Measurements from ENCODE around the gene HIPK2.
"Not testable (repeated sequence)": the region's sequence is repeated elsewhere in the genome, so short reads cannot be mapped to it uniquely, and the experiment has no call there.

HIPK2 gene

DNA sequence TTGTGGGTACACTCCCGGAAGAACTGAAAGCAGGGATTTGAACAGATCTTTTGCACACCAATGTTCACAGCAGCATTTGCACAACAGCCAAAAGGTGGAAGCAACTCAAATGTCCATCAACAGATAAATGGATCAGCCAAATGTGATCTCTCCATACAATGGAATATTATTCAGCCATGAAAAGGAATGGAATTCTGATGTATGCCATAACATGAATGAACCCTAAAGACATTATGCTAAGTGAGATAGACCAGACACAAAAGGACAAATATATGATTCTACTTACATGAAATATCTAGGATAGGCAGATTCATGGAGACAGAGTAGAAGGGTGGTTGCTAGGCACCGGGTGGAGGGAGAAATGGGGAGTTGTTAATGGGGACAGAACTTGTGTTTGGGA is 217.6 kb downstream of the HIPK2 start:
- in situ Hi-C loops (cut with MboI; ENCODE audit: low sequenced_read_pairs): no loop called here

DNA sequence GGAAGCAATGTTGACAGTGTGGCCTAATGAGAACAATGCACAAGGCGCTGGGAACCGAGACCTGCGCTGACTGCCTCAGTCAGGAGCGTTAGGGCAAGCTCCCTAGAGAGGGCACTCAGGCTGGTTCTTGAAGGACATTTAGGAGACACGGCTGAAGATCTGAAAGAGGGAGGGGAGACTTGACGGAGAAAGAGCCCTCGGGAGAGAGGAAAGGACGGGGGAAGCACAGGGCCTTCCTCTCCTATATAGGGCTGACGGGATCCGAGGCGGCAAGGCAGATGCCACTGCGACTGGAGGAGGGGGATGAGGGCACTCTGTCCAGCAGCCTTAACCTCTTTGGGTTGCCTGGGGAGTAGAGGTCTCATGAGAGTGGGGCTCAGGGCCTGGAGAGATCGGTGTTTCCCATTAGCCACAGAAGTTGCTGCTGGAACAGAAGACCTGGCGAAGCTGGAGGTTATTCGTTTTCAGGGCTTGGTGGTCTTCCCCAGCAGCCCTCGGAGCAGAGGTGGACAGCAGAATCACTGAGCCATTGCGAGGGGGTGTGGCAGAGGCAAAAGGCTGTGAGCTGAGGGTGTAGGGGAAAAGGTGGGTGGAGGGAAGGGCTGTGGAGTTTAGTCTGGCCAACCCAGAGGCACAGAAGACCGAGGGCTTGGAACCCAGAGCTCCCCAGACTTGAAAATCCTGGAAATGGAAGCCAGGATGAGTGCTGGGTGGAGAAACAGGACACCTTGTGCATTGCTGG is 218.3 kb downstream of the HIPK2 start:
- in situ Hi-C loops (cut with MboI; ENCODE audit: low sequenced_read_pairs): no loop called here

DNA sequence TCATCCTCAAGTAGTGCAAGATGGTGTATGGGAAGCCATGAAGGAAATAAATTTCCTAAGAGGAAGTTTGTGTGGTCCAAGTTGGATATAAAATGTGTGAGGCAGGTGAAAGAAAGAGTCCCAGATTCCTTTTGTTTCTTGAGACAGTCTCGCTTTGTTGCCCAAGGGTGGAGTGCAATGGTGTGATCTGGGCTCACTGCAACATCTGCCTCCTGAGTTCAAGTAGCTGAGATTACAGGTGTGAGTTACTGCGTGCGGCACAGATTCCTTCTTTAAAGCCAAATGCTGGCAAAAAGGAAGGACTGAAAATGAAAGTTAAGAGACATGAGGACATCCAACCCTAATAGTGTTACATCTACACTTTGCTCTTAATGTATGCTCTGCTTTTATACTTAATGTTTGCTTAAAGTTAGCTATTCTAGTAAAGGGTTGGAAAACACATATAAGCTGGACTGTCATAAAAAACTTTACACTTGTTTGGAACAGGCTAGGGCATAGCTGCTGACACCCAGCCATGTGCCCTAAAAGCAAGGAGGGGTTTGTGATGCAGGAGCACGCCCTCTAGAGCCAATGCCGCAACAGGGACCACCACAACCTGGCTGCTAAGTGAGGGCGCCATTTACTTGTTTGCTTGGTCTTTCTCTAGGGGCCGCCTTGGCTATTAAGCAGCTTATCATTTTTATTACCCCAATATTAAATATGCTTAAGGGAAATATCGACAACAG is 219.8 kb downstream of the HIPK2 start:
- in situ Hi-C loops (cut with MboI; ENCODE audit: low sequenced_read_pairs): no loop called here

DNA sequence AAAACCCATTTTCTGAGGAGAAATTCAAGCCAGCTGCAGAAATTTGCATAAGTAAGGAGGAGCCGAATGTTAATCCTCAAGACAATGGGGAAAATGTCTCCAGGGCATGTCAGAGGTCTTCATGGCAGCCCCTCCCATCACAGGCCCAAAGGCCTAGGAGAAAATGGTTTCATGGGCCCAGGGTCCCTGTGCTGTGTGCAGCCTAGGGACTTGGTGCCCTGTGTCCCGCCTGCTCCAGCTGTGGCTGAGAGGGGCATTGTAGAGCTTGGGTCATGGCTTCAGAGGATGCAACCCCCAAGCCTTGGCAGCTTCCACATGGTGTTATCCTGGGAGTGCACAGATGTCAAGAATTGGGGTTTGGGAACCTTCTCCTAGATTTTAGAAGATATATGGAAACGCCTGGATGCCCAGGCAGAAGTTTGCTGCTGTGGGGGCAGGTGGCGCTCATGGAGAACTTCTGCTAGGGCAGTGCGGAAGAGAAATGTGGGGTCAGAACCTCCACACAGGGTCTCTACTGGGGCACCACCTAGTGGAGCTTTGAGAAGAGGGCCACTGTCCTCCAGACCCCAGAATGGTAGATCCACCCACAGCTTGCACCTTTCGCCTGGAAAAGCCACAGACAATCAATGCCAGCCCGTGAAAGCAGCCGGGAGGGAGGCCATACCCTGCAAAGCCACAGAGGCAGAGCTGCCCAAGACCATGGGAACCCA is 223.7 kb downstream of the HIPK2 start:
- in situ Hi-C loops (cut with MboI; ENCODE audit: low sequenced_read_pairs): not testable (repeated sequence)

DNA sequence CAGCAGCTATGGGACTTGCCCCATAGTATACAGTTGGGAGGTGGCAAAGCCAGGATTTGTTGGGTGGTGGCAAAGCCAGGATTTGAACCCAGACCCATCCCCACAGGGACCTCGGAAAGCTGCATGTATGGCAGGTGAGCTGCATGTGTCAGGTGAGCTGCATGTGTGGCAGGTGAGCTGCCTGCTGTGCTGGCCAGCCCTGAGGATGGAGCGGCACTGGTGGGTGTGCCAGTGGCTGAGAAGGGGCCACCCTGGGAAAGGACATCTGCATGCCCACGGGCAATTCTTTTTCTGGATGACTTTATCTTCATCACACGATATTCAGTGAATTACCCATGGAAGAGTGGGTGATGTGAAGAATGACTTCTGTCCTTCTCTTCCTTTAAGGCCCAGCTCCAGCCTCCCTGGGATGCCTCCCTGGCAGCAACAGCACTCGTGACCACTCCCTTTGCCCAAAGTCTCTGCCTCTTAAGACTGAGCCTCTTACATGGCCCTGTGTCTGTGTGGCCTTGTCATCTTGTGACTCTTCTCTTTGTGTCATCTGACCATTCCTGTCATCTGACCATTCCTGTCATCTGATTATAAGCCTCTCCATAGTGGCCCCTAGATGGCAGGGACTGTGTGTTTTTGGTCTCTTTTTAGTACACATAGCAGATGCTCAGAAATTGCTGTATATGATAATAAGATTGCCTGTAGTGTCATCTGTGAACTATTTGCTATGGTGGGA is 229.3 kb downstream of the HIPK2 start:
- in situ Hi-C loops (cut with MboI; ENCODE audit: low sequenced_read_pairs): no loop called here

DNA sequence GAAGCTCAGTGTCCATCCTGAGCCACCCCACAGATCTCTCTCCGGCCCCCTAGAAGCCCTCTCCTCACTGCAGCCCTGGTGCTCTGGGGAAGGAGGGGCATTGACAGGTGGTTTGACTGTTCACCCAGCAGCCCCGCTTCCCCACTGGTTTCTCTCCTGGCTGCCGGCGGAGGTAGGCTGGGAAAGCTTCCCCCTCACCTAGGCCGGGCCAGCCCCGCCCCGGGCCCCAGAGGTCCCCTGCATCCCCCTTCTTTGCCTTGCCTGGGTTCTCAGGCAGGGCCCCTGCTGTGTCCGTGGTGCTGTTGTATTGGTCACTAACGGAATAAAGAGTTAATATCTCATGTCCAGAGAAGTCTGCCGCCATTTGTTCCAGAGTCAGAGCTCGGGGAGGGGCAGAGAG is 233.2 kb downstream of the HIPK2 start:
- in situ Hi-C loops (cut with MboI; ENCODE audit: low sequenced_read_pairs): no loop called here

DNA sequence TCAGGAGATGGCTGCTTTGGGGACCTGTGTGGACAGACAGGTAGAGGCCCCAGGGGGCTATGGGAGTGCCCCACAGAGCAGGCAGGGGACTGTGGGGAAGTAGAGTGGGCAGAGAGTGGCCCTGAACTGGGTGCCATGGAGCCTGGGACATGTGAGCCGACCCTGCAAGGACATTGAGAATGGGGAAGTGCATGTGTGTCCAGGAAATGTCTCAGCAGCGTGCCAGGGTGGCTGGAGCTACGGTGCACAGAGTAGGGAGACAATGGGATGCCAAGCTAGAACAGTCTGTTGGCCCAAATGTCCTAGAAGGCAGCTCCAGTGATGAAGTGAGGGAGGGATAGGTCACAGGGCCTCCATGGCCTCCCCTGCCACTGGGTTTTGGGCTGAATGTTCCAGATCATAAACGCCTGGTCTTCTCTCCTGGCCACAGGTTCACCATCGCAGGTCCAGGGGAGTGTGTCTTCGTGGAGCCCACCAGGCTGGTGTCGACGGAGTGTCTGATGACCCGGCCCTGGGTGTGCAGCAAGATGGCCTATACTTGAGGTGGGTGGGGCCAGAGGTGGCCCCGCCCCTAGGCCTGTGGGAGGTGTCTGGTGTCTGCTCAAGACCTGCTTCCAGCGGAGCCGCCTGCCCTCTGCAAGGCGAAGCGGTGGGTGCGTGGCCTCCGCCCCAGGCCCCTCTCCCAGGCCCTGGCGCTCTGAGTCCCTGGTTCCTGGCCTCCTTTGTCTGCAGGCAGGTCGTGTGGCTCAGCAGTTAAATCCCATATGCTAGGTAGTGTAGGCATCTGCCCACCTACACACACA is 233.8 kb downstream of the HIPK2 start:
- in situ Hi-C loops (cut with MboI; ENCODE audit: low sequenced_read_pairs): no loop called here

DNA sequence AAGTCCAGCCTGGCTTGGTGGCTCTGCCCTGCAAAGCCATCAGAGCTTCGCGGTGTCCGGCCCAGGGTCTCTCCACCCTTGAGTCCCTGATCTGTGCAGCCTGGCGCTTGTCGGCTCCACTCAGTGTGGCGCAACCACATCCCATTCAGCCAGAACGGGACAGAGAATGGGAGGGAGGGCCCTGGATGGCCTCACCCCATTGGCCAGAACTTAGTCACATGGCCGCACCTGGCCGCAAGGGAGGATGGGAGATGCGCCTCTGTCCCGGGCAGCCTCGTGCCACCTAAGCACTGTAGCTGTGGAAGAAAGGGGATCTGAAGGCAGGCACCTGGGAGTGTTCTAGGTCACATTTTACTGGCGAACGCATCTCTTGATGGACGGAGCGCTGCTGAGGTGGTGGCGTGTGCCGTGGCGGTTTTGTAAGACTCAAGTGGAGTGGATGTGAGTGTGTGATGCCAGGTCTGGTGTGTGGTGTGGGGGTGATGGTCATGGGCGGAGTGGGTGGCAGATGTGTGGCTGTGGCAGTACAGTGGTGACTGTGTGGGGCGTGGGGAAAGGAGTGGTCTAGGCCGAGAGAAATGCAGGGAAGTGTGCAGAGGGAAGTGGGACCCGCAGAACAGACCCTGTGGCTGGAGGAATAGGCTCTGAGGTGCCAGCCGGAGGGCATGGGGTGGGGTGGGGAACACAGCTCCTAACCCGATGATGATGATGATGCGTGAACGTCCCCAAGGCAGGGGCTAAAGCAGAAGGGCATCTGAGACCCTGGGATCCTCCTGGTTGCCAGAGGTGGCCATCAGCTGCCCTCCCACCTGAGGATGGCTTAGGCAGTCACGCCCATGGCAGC is 235.3 kb downstream of the HIPK2 start:
- in situ Hi-C loops (cut with MboI; ENCODE audit: low sequenced_read_pairs): no loop called here

DNA sequence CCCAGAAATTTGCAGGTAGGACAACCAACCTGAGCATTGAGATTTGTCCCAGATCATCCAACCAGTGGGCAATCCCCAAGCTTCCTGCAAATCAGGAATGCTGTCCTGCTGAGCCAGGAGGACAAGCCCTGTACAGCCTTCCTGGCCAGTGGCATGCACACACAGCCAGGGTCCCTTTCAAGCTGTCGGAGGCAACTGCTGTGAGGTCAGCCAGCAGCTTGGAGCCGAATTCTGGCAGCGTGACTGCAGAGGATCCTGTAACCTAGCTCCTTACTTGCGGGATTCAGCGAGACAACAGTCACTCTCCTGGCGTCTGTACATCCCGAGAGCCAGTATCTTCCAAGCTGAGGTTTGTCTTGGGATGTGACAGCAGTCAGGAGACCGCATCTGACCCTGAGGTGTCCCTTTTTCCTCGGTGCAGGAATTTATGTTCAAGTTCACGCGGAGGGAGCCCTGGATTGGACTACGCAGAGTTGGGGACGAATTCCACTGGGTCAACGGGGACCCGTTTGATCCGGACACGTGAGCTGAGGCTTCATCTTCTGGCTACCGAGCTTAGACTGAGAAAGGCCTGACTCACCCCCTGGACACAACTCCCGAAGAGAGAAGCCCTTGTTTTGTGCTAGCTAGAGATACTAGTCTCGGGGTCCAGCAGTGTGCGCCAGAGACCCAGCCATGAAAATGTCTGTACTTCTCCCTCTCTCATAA is 236.0 kb downstream of the HIPK2 start:
- in situ Hi-C loops (cut with MboI; ENCODE audit: low sequenced_read_pairs): no loop called here

DNA sequence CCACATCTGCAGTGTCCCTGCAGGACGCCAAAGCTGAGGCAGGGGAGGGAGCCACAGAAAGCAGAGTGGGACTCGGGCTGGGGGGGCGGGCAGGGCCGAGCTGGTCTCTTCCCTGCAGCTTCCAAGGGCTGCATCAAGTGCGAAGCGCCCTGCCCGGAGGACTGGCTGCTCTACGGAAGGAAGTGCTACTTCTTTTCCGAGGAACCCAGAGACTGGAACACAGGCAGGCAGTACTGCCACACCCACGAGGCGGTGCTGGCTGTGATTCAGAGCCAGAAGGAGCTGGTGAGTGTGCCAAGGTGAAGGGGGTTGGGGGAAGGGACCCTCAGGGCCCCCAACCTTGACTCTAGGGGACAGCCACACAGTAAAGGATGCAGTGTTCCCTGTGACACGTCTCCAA is 237.6 kb downstream of the HIPK2 start:
- in situ Hi-C loops (cut with MboI; ENCODE audit: low sequenced_read_pairs): no loop called here

DNA sequence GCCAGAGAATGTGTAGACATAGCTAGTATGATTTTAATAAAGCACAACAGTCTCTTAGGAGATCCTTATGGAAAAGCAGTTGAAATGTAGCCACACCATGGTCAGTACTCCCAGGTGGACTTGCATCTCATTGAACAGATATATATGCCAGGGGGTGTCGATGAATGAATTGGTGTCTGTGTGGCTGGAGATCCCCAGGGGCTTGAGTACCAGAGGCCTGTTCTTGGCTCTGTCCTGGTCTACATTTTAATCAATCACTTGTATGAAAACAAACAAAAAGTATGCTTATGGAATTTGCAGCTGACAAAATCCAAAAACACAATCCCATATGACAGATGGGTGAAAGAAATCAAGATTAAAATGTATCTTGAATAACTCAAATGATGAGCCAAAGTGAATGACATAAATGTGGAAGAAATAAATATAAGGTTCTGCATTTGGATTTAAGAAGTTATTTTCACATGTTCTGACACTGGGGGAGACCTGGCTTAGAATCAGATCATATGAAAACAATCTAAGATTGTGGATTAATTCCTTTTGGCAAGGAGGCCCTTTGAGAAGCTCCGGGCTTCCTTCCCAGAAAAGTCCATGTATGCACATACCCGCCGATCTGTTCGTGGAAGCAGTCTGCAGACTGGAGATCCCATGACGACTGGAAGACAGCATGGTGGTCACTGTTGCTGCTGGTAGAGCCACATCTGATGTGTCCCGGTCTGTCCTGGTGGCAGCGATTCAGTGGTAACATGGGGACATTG is 238.7 kb downstream of the HIPK2 start:
- in situ Hi-C loops (cut with MboI; ENCODE audit: low sequenced_read_pairs): no loop called here

DNA sequence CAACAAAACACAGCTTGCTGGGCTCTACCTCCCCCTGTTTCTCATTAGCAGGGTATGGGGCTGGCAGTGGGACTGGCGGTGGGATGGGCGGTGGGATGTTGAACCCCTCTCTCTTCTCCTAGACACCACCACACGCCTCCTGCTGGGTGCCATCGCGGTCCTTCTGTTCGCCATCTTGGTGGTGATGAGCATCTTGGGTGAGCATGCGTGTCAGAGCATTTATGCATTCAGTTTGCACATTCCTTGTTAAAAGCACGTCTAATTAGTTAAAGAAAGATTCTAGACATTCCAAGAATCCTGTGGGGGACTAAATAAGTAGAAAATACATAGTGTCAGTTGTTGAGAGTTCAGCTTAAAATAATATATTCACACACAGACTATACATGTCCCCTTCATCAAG is 241.6 kb downstream of the HIPK2 start:
- in situ Hi-C loops (cut with MboI; ENCODE audit: low sequenced_read_pairs): no loop called here

DNA sequence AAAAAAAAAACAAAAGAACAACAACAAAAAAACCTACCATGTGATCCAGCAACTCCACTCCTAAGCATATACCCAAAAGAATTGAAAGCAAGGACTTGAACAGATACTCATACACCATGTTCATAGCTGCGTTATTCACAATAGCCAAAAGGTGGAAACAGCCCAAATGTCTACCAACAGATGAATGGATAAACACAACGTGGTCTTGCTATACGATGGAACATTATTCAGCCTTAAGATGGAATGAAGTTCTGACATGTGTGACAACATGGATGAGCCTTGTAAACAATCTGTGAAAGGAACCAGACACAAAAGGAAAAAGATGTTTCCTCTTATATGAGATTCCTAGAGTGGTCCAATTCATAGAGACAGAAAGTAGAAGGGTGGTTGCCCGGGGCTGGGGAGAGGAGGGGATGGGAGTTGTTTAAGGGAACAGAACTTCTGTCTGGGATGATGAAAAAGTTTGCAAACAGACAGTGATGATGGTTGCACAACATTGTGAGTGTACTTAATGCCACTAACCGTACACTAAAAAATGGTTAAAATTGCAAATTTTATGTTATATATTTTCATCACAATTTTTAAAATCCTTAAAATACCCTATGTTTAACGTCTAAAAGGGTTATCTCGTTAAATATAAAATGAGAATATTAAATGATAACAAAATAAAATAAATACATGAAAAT is 242.7 kb downstream of the HIPK2 start:
- in situ Hi-C loops (cut with MboI; ENCODE audit: low sequenced_read_pairs): no loop called here

DNA sequence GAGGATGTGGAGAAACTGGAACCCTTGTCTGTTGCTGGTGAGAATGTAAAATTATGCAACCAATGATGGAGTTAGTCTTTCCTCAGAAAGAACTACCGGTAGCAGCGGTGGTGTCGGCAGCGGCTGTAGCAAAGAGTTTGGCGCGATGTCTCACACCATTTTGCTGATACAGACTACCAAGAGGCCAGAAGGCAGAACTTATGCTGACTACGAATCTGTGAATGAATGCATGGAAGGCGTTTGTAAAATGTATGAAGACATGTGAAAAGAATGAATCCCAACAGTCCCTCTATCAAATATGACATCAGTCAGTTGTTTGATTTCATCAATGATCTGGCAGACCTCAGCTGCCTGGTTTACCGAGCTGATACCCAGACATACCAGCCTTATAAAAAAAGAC is 243.7 kb downstream of the HIPK2 start:
- in situ Hi-C loops (cut with MboI; ENCODE audit: low sequenced_read_pairs): no loop called here

DNA sequence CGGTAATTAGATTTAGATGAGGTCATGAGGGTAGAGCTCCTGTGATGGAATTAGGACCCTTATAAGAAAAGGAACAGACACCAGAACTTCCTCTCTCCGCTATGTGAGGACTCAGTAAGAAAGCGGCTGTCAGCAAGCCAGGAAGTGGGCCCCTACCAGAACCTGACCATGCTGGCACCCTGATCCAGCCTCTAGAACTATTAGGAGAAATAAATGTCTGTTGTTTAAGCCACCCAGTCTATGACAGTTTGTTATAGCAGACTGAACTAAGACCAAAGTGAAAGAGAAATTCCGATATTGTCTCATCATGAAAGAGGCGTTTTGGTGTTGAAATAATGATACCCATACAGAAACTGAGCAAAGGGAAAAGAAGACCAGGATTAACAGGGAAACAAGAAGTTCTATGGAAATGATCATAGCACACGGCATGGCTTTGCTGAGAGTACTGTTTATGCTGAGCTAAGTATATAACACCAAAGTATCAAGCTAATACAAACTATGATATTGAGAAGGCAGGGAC is 245.1 kb downstream of the HIPK2 start:
- in situ Hi-C loops (cut with MboI; ENCODE audit: low sequenced_read_pairs): no loop called here

DNA sequence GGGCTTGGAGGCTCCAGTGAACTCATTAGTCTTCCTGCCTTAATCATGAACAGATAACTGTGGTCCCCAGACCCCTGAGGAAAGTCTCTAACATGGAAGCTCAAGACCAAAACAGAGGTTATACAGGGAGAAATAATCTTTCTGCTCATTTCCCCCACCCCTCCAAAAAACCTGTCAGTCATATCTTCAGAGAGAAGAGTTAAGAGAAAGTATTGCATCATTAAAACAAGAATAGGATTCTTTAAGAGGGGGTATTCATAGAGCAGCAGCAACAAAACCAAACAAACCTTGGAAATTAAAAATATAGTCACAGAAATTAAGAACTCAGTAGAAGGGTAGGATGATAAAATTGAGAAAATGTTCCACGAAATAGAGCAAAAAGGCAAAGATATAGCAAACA is 246.7 kb downstream of the HIPK2 start:
- in situ Hi-C loops (cut with MboI; ENCODE audit: low sequenced_read_pairs): no loop called here

Measured in HL-60/S4 treated with retinoic acid at 250 ng/mL for 4 days and 3 days (cell line).